CD4-positive, alpha-beta T cell treated with Interleukin-1 beta for 1 hour (primary cell): ENCODE data around the gene HEPH.
"Not testable (repeated sequence)": the region's sequence is repeated elsewhere in the genome, so short reads cannot be mapped to it uniquely, and the experiment has no call there.

ENCODE experiments used
- DNase-seq, 2 donors: peaks; one replicate each; pipeline ENCODE4 v3.0.0-alpha.2; 2020 to 2022

The HEPH gene, protein sequence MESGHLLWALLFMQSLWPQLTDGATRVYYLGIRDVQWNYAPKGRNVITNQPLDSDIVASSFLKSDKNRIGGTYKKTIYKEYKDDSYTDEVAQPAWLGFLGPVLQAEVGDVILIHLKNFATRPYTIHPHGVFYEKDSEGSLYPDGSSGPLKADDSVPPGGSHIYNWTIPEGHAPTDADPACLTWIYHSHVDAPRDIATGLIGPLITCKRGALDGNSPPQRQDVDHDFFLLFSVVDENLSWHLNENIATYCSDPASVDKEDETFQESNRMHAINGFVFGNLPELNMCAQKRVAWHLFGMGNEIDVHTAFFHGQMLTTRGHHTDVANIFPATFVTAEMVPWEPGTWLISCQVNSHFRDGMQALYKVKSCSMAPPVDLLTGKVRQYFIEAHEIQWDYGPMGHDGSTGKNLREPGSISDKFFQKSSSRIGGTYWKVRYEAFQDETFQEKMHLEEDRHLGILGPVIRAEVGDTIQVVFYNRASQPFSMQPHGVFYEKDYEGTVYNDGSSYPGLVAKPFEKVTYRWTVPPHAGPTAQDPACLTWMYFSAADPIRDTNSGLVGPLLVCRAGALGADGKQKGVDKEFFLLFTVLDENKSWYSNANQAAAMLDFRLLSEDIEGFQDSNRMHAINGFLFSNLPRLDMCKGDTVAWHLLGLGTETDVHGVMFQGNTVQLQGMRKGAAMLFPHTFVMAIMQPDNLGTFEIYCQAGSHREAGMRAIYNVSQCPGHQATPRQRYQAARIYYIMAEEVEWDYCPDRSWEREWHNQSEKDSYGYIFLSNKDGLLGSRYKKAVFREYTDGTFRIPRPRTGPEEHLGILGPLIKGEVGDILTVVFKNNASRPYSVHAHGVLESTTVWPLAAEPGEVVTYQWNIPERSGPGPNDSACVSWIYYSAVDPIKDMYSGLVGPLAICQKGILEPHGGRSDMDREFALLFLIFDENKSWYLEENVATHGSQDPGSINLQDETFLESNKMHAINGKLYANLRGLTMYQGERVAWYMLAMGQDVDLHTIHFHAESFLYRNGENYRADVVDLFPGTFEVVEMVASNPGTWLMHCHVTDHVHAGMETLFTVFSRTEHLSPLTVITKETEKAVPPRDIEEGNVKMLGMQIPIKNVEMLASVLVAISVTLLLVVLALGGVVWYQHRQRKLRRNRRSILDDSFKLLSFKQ

DNA sequence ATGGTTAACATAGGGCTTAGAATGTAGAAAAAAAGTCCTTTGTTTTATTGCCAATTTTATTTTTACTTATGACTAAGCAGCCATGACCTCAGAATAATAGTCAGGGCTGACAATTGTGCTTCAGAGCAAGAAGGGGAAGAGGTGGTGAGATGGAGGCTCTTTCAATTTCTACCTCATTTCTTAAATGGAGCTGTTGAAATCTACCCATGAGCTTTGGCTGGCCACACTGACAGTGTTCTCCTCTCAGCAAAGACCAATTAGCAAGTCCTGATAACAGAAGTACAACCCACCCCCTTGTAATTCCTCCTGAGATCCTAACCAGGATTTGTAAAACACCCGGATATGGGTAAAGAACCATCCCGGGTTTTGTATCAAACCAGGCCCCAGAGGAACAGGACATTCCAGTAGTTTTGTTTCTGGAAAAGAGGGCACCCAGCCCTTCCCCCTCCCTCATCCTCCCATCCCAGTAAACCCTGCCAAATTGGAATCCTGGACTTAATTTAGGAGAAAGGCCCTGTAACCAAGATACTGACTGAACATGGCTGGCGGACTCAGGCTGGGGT lies at the start of gene HEPH:
HEPH (plus strand) TSS at position 399 of the 563 bp plus-strand sequence. CDS start 6,324 bp downstream, outside the sequence.
- DNase-seq: no peak

DNA sequence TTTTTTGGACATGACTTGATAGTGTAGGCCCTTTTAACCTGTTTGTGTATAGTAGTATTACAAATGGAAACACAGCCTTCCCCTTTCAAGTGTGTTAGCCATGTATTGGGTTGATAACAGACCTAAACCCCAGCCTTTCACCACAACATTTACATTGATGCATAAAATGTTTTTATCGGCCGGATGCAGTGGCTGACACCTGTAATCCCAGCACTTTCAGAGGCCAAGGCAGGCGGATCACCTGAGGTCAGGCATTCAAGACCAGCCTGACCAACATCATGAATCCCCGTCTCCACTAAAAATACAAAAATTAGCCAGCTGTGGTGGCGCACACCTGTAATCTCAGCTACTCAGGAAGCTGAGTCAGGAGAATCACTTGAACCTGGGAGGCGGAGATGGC lies 45.3 kb upstream of the HEPH start:
- not testable (repeated sequence) for DNase-seq

DNA sequence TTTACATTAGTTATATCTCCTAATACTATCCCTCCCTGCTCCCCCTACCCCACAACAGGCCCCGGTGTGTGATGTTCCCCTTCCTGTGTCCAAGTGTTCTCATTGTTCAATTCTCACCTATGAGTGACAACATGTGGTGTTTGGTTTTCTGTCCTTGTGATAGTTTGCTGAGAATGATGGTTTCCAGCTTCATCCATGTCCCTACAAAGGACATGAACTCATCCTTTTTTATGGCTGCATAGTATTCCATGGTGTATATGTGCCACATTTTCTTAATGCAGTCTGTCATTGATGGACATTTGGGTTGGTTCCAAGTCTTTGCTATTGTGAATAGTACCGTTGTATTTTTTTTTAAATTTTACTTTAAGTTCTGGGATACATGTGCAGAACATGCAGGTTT lies 42.7 kb upstream of the HEPH start:
- not testable (repeated sequence) for DNase-seq

DNA sequence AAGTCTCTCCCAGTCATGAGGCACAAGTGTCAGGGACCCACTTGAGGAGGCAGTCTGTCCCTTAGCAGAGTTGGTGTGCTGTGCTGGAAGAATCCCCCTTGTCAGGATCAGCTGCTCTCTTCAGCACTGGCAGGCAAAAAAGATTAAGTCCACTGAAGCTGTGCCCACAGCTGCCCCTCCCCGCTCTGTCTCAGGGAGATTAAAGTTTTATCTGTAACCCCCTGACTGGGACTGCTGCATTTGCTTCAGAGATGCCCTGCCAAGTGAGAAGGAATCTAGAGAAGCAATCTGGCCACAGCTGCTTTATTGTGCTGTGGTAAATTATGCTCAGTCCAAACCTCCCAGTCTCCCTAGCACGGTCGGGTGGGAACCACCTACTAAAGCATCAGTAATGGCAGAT lies 37.4 kb upstream of the HEPH start:
- DNase-seq: no peak

DNA sequence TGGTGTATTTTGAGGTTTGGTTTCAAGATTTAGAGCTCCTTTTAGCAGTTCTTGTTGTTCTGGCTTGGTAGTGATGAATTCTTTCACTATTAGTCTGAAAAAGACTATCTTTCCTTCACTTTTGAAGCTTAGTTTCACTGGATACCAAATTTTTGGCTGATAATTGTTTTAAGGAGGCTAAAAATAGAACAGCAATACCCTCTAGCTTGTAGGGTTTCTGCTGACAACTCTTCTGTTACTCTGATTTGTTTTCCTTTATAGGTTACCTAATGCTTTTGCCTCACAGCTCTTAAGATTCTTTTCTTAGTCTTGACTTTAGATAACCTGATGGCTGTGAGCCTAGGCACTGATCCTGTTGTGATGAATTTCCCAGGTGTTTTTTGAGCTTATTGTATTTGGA lies 33.6 kb upstream of the HEPH start:
- DNase-seq: no peak

DNA sequence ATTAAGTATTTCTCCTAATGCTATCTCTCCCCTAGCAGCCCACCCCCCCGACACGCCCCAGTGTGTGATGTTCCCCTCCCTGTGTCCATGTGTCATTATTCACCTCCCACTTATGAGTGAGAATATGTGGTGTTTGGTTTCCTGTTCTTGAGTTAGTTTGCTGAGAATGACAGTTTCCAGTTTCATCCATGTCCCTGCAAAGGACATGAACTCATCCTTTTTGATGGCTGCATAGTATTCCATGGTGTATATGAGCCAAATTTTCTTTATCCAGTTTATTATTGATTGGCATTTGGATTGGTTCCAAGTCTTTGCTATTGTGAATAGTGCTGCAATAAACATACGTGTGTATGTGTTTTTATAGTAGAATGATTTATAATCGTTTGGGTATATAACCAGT lies 28.8 kb upstream of the HEPH start:
- DNase-seq: not testable (repeated sequence)

DNA sequence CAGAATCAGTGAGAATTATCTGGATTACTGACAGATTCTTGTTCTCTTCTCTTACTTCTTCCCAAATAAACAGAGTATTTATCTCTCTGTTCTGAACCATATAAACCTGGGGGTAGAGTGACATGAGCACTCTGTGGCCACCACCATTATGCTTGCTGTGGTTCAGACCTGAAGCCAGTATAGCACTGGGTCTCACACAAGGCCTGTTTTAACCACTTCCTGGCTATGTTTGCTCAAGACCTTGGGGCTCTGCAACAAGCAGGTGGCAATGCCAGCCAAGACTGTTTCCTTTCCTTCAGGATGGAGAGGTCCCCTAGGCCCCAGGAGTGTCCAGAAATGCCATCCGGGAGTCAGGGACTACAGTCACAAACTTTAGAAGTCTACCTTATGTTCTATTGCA lies 21.7 kb upstream of the HEPH start:
- no peak for DNase-seq

DNA sequence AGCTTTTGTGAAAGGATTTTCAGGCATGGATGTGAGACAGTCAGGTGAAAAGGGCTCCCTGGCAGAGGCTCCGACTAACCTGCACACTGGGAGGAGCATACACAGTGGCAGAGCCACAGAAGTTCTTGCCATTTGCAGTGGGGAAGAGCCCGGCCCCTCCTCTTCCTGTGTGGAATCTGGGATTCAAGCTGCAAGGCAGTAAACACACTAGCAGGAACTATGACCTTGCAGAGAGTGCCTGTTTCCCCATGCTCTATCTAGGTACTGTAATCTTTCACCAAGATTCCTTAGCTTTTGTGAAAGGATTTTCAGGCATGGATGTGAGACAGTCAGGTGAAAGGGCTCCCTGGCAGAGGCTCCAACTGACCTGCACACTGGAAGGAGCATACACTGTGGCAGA lies 19.8 kb upstream of the HEPH start:
- no peak for DNase-seq

DNA sequence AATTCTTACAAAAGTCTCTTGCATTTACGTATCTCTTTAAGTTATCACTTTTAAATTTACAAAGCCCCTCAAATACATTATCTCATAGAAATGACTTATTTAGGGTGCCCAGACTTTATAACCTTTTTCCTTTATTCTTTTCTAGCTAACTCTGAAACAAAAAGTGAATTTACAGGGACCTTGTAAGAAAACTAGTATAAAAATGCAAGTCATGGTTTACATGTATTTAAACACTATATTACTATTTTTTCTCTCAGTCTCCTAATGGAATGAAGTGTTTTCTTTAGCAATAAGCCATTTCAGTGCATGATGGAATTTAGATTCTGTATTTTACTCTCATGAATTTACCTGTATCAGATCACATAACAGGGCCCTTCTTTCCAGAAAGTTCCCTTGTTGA lies 14.5 kb upstream of the HEPH start:
- no peak for DNase-seq

DNA sequence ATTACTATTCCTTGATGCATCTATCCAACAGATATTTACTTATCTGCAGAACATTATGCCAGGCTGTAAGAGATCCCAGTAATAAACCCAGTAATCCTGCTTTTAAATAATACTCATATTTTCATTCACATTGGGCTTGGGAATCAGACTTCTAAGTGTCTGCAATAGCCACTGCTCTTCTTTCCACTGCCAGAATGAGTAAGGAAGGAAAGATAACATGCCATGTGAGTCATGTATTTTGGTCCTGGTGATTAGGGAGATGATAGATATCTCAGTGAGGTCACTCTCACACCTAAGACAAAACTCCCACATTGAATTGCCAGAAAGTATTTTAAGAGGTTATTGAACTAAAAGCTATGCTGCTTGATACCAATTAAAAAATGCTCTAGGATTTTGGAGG lies 13.9 kb upstream of the HEPH start:
- DNase-seq: no peak

DNA sequence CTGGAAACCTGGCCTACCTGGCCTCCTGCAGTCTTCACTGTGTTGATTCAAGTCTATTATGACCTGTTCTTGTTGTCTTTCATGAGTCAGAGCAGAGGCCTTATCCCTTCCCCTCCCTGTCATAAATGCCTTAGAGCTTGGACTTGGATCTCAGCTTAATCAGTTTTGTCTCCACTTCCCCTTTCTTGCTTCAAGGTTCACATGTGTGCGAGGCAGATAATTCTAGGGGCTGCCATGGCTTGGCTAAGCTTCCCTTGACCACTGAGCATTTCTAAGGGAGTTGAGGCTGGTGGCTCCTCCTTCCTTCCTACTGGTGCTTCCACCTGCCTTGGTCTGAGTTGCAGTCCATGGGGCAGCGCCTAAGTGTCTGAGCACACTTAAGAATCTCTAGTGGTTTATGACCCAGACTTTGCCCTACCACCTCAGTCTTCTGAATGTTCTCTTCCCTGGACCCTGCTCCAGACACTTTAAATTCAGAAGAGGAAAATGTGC lies 1.7 kb upstream of the HEPH start:
- DNase-seq: no peak

DNA sequence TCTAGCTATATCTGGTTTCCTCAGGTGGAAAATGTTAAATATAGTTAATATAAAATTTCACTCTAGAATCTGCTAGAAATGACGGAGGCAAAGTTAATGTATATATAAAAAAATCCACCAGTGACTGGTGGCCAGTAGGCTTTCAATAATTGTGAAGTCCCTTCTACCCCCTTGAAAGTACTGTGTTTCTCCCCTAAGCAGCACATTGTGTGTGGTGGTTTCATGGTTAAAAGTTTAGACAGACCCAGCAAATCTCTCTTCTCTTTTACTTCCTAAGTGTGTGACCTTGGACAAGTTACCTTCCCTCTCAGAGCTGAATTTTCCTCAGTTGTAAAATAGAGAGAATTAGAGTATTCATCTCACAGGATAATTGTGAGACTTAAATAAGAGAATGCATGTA lies 600 bp upstream of the HEPH start:
- no peak for DNase-seq

DNA sequence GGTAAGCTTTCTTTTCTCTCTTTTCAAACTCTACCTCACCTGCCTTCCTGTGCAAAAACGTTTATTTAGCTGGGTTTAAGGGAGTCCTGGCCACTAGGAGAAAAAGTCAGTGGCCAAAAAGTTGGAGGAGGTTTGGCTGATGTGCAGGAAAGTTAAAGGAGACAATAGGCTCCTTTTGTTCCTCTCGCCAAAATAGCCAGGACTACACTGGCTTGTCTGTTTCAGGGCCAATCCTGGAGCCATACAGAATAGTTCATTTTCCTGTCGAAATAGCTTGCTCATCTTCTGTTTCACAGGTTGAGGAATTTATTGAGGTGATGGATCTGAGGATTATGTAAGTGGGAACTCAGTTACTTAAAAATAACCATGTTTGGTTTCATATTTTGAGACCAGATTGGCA lies 423 bp downstream of the HEPH start:
- no peak for DNase-seq

DNA sequence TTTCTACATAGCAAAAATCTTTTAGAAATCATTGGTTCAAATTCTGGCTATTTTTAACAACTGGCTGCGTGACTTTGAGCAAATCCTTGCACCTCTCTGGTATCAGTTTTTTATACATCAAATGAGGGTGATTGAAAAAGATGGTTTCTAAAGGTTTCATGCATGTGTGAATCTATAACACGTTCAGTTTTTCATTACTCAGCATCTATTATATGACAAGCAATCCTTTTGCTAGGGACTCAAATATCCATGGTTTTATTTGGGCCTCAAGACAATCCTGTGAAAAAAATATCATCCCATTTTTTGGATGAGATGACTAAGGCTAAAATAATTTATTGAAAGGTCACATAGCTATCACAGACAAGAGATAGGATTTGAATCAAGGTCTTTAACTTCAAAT lies 884 bp downstream of the HEPH start:
- DNase-seq: no peak

DNA sequence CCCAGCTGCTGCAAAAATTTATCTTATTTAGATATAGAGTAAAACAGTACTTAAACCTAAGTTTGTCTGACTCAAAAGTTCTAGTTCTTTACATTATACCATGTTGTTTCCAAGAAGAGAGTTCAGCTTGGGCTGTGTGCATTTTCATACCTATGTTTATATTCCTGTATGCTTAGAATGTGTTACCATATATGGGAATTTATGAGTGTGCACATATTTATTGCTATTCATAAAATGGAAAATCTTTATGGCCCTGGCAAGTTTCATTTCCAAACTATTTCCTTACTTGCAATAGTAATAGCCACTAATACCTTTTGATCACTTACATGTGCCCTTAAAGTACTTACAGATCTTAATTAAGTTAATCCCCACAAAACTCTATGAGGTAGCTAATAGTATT lies 2.6 kb downstream of the HEPH start:
- DNase-seq: no peak

DNA sequence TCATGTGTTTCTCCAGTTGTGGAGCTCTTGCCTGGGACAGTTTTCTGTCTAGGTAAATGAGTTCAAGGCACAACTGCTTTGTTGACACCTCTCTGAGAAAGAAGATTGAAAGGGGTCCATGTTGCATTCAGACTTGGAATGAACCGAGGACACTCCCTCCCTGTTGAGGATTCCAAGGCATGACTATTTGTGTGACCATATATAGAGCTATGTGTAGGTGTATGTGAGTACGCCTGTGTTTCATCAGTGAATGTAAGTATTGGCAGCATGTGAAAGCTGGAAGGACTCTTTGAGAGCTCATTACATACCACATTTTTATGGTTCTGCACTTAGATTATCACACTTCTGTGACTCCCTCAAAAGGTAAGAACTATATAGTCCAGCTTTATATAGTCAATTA lies 3.4 kb downstream of the HEPH start:
- DNase-seq: no peak

DNA sequence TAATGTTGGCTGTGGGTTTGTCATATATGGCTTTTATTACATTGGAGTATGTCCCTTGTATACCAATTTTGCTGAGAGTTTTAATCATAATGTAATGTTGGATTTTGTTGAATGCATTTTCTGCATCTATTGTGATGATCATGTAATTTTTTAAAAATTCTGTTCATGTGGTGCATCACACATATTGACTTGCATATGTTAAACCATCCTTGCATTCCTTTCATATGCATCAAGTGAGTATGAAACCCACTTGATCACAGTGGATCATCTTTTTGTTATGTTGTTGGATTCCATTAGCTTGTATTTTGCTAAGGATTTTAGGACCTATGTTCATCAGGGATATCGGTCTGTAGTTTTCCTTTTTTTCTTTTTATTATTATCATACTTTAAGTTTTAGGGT lies 12.1 kb downstream of the HEPH start:
- DNase-seq: no peak

DNA sequence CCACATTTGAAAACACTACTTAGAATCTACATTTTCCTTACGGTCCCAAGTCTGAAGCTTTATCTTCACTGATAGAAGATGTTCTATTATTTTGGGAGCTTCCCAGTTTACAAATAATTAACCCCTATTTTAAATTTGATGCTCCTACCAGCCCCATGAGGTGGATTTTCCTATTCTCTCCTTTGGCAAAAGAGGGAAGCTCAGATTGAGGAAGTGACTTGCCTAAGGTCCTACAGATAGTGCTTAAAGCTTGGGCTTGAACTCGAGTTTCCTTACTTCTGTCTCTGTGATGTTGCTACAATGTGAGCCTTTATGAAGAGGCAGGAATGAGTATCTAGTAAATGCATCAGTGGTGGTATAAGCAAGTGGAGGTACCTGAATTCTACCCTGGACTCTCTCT lies 27.5 kb downstream of the HEPH start:
- no peak for DNase-seq

DNA sequence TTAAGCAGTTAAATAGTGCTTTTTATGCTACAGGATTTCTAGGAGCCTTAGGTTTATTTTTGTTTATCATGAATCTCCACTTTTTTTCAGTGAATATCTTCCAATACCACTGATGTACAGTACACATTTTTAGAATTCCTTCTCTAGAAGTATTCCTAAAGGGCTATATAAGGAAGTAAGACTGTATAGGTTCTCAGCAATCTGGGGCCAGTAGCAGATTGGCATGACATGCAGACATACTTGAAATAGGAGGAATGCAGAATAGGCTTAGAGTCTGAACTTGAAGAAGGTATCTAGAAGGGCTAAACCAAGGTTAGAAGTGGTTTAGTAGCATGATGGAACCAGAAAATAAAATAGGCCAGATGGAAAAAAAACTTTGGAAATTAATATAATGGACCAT lies 29.8 kb downstream of the HEPH start:
- DNase-seq: no peak

DNA sequence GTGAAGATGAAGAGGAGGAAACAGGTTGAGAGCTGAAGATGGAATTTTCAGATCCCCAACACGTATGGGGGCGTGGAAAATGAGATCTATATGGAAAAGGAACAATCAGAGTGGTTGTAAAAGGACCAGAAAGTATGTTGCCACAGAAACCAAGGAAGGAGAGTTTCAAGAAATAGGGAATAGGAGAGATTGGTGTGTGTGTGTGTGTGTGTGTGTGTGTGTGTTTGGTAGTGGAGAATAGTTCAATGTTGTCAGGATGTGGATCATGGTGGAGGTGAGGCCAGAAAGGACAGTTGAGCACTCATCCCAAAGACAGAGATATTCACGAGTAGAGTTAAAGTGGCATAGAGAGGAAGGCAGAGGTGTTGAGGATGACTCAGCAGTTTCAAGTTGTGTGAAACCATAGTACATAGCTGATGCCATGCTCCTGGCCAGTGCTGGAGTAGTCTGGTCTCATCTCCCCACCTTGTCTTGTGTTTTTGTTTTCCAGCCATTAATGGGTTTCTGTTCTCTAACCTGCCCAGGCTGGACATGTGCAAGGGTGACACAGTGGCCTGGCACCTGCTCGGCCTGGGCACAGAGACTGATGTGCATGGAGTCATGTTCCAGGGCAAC lies 36.1 kb downstream of the HEPH start:
- DNase-seq: no peak

DNA sequence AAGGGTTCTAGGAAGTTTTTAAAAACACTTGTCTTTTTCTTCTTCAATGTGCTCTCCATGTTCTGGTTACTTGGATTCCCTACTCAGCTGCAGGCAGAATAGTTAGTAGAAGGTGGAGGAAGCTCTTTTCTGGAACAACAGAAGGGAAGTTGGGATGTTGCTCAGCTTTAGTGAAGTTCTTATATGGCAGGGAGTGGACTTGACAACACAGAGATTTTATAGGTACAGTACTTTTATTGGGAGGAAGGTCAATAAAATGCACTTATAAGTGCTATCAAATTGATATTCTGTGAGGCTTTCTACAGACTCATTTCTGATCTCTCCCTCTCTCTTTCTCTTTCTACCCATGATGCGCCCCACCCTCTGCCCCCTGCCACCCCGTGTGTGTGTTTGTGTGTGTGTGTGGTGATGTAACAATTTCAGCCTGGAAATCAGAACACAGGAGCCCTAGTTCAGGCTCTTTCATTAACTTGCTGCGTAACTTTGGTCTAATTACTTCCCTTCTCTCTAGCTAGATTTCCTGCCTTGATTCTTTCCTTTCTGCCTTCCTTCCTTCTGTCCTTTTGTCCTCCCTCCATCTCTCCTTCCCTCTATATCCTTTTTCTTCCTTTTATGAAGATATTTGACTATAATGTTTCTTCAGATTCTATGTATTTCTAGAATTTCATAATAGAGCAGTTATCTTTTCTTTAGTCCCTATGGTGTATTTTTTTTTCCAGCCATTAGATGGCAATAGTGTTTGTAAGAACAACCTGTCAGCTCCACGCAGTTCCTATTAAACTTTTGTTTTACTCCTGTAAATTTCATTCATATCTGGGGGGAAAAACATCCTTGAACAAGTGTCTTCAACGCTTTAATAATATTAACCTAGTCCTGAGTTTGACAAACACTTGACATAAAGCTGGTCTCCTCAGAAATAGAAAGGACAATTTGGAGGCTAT lies 37.1 kb downstream of the HEPH start:
- DNase-seq: no peak
